ENCODE results near the gene NEDD9. TPM values are rescaled to one million over a fixed set of nuclear protein-coding genes. Genes with fewer than 3 reads are reported as not detected.

NEDD9 gene
- polyA plus RNA-seq, 1 of the 3 experiments (the other 2 are of a cell fraction) = 7.4 TPM

DNA sequence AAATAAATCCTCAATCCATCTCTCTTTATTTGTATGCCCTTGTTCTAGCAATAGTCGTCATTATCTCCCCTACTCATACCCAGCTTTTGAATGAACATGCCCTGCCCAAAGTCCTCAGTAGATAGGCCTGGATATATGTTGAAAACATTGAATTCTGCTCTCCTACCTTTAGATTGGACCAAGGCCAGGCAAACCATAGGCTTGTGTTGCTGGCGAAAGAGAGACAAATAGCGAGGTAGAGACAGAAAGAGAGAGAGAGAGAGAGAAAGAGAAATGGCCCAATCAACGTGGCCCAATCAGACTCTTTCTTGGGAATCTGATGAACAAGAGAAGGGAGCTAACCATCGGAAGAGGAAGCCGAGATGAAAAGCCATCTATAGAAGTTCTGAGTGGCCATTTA is 45.2 kb downstream of the NEDD9 start:
- DNase-seq = no peak
- peaks cover 67 to 86% of the 10 kb centered on the region in 2 experiments for H3K36me3 ChIP-seq (replicated peaks in 1 of 2; ENCODE audit: control insufficient read depth in 1 of 2, insufficient read depth in 2 of 2, low read length in 1 of 2)
- H3K79me2 ChIP-seq (ENCODE audit: insufficient read depth) = peaks cover 25% of the 10 kb centered on the region; the same call in 1 of the 2 replicates
- CTCF ChIA-PET = interaction anchor here (0.7 to 3.8 kb wide), 4 partner anchors 15 to 309 kb away, joined by 3 to 18 read pairs (median 8); no protein-coding TSS in a partner anchor
- no peaks in the 10 kb centered on the region for H3K9me2 ChIP-seq
- H3K27me3 ChIP-seq (ENCODE audit: insufficient read depth) = no peaks in the 10 kb centered on the region
- no peaks in the 10 kb centered on the region for H4K20me1 ChIP-seq (ENCODE audit: insufficient read depth)
- TF ChIP-seq TCF12 (IDR thresholded peaks at IDR 0.05) (no peak), TEAD4 (IDR thresholded peaks at IDR 0.05; ENCODE audit: borderline replicate concordance, insufficient read depth) (no peak), EZH2phosphoT487 (IDR thresholded peaks at IDR 0.05; ENCODE audit: borderline replicate concordance, low read depth) (no peak), EP300 (IDR thresholded peaks at IDR 0.05; ENCODE audit: borderline replicate concordance in 1 of 2, low read depth in 1 of 2, low read length in 1 of 2) (no peak), SIN3A (IDR thresholded peaks at IDR 0.05; ENCODE audit: borderline replicate concordance, low read depth, low read length) (no peak)
- H3K4me3 ChIP-seq (ENCODE audit: low read depth in 2 of 2, low read length in 1 of 2) = no peak overlapping the region
- WGBS (ENCODE audit: low lambda C conversion rate) = 90% methylated on average over 6 of the region's 6 CpGs
- no peak overlapping the region for H3K9ac ChIP-seq
- H3F3A ChIP-seq (replicated peaks; ENCODE audit: insufficient read depth) = peaks cover 12% of the 10 kb centered on the region
- POLR2A ChIA-PET = no interaction called here
- no peak overlapping the region for H3K27ac ChIP-seq (ENCODE audit: low read depth in 2 of 2, low read length in 1 of 2)
- no peak overlapping the region for H2AFZ ChIP-seq (ENCODE audit: low read depth)
- H3K9me3 ChIP-seq = no peaks in the 10 kb centered on the region
- no peaks in the 10 kb centered on the region; a peak in 1 of 4 replicates for H3K4me1 ChIP-seq (ENCODE audit: control insufficient read depth in 1 of 2, insufficient read depth in 2 of 2, low read depth in 1 of 2, low read length in 1 of 2)
- no peak overlapping the region for H3K4me2 ChIP-seq

DNA sequence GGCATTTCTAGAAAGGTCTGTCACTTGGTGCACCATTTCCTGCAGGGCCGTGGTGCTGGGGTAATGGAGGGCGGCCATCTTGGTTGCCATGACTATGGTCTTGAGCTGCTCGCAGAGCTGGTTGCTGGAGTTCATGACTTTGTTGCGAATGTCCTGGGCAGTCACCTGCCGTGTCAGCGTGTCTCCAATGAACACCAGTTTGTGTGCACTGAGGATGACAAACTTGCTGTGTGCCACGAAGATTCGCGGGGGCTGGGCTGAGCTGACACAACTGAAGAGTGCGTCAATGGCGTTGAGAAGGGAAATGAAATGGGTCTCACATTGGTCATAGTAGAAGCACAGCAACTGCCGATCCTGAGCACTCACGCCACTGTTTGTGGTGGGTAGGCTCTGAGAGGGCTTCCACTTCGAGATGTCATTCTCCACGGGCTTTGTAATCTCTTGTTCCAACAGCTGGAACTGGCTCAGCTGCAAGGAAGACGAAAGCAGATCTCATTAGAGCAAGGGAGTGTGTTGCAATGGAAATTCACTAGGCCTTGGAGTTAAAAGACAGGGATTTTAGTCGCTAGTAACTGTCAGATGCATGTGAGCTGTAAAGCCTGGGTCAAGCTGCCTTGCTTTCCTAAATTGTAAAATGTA is 47.1 kb downstream of the NEDD9 start:
- H3K79me2 ChIP-seq (ENCODE audit: insufficient read depth) = peaks cover 13% of the 10 kb centered on the region; the same call in 1 of the 2 replicates
- no peaks in the 10 kb centered on the region for H3K9me2 ChIP-seq
- peaks cover 29% of the 10 kb centered on the region for H3F3A ChIP-seq (replicated peaks; ENCODE audit: insufficient read depth)
- no peak for DNase-seq
- WGBS (ENCODE audit: low lambda C conversion rate) = 98% methylated on average over 17 of the region's 17 CpGs
- no peak overlapping the region; a peak in 1 of 4 replicates for H3K27ac ChIP-seq (ENCODE audit: low read depth in 2 of 2, low read length in 1 of 2)
- H3K4me1 ChIP-seq (ENCODE audit: control insufficient read depth in 1 of 2, insufficient read depth in 2 of 2, low read depth in 1 of 2, low read length in 1 of 2) = no peaks in the 10 kb centered on the region; a peak in 1 of 4 replicates
- no peaks in the 10 kb centered on the region for H3K9me3 ChIP-seq
- ChIA-PET POLR2A (interaction anchor here (0.5 kb wide), 1 partner anchor 213 kb away, joined by 3 read pairs; no protein-coding TSS in a partner anchor), CTCF (interaction anchor here (1.0 to 3.8 kb wide), 4 partner anchors 13 to 311 kb away, joined by 3 to 18 read pairs (median 12); no protein-coding TSS in a partner anchor)
- H3K36me3 ChIP-seq (replicated peaks in 1 of 2; ENCODE audit: control insufficient read depth in 1 of 2, insufficient read depth in 2 of 2, low read length in 1 of 2) = peaks cover 59 to 67% of the 10 kb centered on the region in 2 experiments
- no peaks in the 10 kb centered on the region for H4K20me1 ChIP-seq (ENCODE audit: insufficient read depth)
- H3K27me3 ChIP-seq (ENCODE audit: insufficient read depth) = no peaks in the 10 kb centered on the region
- H2AFZ ChIP-seq (ENCODE audit: low read depth) = no peak overlapping the region
- no peak overlapping the region for H3K4me3 ChIP-seq (ENCODE audit: low read depth in 2 of 2, low read length in 1 of 2)
- H3K9ac ChIP-seq = no peak overlapping the region
- H3K4me2 ChIP-seq = no peak overlapping the region
- TF ChIP-seq, protein P1, sequence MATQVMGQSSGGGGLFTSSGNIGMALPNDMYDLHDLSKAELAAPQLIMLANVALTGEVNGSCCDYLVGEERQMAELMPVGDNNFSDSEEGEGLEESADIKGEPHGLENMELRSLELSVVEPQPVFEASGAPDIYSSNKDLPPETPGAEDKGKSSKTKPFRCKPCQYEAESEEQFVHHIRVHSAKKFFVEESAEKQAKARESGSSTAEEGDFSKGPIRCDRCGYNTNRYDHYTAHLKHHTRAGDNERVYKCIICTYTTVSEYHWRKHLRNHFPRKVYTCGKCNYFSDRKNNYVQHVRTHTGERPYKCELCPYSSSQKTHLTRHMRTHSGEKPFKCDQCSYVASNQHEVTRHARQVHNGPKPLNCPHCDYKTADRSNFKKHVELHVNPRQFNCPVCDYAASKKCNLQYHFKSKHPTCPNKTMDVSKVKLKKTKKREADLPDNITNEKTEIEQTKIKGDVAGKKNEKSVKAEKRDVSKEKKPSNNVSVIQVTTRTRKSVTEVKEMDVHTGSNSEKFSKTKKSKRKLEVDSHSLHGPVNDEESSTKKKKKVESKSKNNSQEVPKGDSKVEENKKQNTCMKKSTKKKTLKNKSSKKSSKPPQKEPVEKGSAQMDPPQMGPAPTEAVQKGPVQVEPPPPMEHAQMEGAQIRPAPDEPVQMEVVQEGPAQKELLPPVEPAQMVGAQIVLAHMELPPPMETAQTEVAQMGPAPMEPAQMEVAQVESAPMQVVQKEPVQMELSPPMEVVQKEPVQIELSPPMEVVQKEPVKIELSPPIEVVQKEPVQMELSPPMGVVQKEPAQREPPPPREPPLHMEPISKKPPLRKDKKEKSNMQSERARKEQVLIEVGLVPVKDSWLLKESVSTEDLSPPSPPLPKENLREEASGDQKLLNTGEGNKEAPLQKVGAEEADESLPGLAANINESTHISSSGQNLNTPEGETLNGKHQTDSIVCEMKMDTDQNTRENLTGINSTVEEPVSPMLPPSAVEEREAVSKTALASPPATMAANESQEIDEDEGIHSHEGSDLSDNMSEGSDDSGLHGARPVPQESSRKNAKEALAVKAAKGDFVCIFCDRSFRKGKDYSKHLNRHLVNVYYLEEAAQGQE (IDR thresholded peaks at IDR 0.05; ENCODE audit: low read depth, low read length) = no peak
- TF ChIP-seq GATA2 (CRISPR knock-in tag; IDR thresholded peaks at IDR 0.05) = no peak
- TF ChIP-seq, protein P2, sequence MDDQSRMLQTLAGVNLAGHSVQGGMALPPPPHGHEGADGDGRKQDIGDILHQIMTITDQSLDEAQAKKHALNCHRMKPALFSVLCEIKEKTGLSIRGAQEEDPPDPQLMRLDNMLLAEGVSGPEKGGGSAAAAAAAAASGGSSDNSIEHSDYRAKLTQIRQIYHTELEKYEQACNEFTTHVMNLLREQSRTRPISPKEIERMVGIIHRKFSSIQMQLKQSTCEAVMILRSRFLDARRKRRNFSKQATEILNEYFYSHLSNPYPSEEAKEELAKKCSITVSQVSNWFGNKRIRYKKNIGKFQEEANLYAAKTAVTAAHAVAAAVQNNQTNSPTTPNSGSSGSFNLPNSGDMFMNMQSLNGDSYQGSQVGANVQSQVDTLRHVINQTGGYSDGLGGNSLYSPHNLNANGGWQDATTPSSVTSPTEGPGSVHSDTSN (IDR thresholded peaks at IDR 0.05) = no peak
- TF ChIP-seq YY1 (IDR thresholded peaks at IDR 0.05; ENCODE audit: low read depth) = no peak
- TF ChIP-seq, protein P3, sequence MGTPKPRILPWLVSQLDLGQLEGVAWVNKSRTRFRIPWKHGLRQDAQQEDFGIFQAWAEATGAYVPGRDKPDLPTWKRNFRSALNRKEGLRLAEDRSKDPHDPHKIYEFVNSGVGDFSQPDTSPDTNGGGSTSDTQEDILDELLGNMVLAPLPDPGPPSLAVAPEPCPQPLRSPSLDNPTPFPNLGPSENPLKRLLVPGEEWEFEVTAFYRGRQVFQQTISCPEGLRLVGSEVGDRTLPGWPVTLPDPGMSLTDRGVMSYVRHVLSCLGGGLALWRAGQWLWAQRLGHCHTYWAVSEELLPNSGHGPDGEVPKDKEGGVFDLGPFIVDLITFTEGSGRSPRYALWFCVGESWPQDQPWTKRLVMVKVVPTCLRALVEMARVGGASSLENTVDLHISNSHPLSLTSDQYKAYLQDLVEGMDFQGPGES (IDR thresholded peaks at IDR 0.05; ENCODE audit: low read depth, low read length) = no peak
- no peak for TF ChIP-seq SIN3A (IDR thresholded peaks at IDR 0.05; ENCODE audit: borderline replicate concordance, low read depth, low read length)
- TF ChIP-seq, protein P4, sequence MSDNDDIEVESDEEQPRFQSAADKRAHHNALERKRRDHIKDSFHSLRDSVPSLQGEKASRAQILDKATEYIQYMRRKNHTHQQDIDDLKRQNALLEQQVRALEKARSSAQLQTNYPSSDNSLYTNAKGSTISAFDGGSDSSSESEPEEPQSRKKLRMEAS (IDR thresholded peaks at IDR 0.05; ENCODE audit: low read depth) = no peak
- no peak for TF ChIP-seq POLR2AphosphoS5 (IDR thresholded peaks at IDR 0.05; ENCODE audit: low read depth, low read length)
- TF ChIP-seq, protein P5, sequence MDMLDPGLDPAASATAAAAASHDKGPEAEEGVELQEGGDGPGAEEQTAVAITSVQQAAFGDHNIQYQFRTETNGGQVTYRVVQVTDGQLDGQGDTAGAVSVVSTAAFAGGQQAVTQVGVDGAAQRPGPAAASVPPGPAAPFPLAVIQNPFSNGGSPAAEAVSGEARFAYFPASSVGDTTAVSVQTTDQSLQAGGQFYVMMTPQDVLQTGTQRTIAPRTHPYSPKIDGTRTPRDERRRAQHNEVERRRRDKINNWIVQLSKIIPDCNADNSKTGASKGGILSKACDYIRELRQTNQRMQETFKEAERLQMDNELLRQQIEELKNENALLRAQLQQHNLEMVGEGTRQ (IDR thresholded peaks at IDR 0.05; ENCODE audit: borderline replicate concordance, low read depth, low read length) = no peak
- TF ChIP-seq, protein P6, sequence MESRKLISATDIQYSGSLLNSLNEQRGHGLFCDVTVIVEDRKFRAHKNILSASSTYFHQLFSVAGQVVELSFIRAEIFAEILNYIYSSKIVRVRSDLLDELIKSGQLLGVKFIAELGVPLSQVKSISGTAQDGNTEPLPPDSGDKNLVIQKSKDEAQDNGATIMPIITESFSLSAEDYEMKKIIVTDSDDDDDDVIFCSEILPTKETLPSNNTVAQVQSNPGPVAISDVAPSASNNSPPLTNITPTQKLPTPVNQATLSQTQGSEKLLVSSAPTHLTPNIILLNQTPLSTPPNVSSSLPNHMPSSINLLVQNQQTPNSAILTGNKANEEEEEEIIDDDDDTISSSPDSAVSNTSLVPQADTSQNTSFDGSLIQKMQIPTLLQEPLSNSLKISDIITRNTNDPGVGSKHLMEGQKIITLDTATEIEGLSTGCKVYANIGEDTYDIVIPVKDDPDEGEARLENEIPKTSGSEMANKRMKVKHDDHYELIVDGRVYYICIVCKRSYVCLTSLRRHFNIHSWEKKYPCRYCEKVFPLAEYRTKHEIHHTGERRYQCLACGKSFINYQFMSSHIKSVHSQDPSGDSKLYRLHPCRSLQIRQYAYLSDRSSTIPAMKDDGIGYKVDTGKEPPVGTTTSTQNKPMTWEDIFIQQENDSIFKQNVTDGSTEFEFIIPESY (IDR thresholded peaks at IDR 0.05; ENCODE audit: borderline replicate concordance, low read depth) = no peak
- TF ChIP-seq FOXJ3 (CRISPR knock-in tag; IDR thresholded peaks at IDR 0.05) = no peak
- TF ChIP-seq CHD2 (IDR thresholded peaks at IDR 0.05; ENCODE audit: low read length, partially characterized antibody) = no peak
